Activated CD8-positive, alpha-beta T cell treated with anti-CD3 and anti-CD28 coated beads for 36 hours (primary cell): ENCODE data around the gene RHNO1. TPM values are rescaled to one million over a fixed set of nuclear protein-coding genes. Genes with fewer than 3 reads are reported as not detected.
A peak's percentile ranks its signal among the peaks of the same experiment; 100 is the strongest.

ENCODE experiments used
- ATAC-seq: fragments of 200-7000 bp; cut with Tn5 transposase; one replicate; pipeline ENCODE4 v1.10.0; 2021; ENCODE audit warnings: mild to moderate bottlenecking, moderate library complexity
- CTCF ChIA-PET: fragments of 350-600 bp; sonication (Branson Sonifier 250); formaldehyde crosslinking; loops from one replicate; lab custom pipeline; 2021; ENCODE audit warnings: antibody characterized with exemption; lab: Charles Lee
- POLR2A ChIA-PET: fragments of 350-600 bp; sonication (Branson Sonifier 250); formaldehyde crosslinking; loops from one replicate; lab custom pipeline; 2021; ENCODE audit warnings: antibody characterized with exemption; lab: Charles Lee
- DNase-seq: peaks from one replicate; pipeline ENCODE4 v3.0.0-alpha.2; 2020
- H3K27ac Mint-ChIP-seq: one replicate; pipeline ENCODE4 v1.8.0; 2021; ENCODE audit warnings: mild to moderate bottlenecking, mixed read lengths
- H3K27me3 Mint-ChIP-seq: one replicate; pipeline ENCODE4 v1.8.0; 2021; ENCODE audit warnings: mixed read lengths
- H3K36me3 Mint-ChIP-seq: one replicate; pipeline ENCODE4 v1.8.0; 2021; ENCODE audit warnings: low read depth, mixed read lengths
- H3K4me1 Mint-ChIP-seq: one replicate; pipeline ENCODE4 v1.8.0; 2021; ENCODE audit warnings: low read depth, mixed read lengths
- H3K4me3 Mint-ChIP-seq: one replicate; pipeline ENCODE4 v1.8.0; 2021; ENCODE audit warnings: mild to moderate bottlenecking, moderate library complexity, mixed read lengths
- H3K9me3 Mint-ChIP-seq: one replicate; pipeline ENCODE4 v1.8.0; 2021; ENCODE audit warnings: mixed read lengths
- intact Hi-C: fragments of 100-400 bp; cut with micrococcal nuclease; formaldehyde crosslinking; loops from one replicate; pipeline ENCODE4 v1.10.0; 2022
- total RNA-seq, 2 experiments: library from RNA; stranded (reverse); gene quantifications; one replicate each; pipeline ENCODE4 v1.2.3, GENCODE V29; 2021
- TF ChIP-seq, protein P1 (sequence below): fragments of 200-600 bp; IDR thresholded peaks from one replicate; pipeline ENCODE4 v1.8.0; 2022; ENCODE audit warnings: antibody characterized with exemption, mild to moderate bottlenecking

The RHNO1 gene
- total RNA-seq, 2 experiments from 2014 or later: 56.9 to 62.9 TPM

- H3K4me1 Mint-ChIP-seq: no peaks in the 10 kb centered on the region
- no peak within 1 kb of the TSS for H3K4me3 Mint-ChIP-seq
- H3K27ac Mint-ChIP-seq: peak within 1 kb of the TSS; percentile 1
- ChIA-PET POLR2A (interaction anchor here (0.7 to 1.7 kb wide), 4 partner anchors 9 to 24 kb away, joined by 3 to 4 read pairs (median 3); no protein-coding TSS in a partner anchor), CTCF (interaction anchor here (0.8 to 2.2 kb wide), 3 partner anchors 11 to 87 kb away, joined by 3 to 8 read pairs (median 6); no protein-coding TSS in a partner anchor)
- DNase-seq (no peak), ATAC-seq (no peak)
- TF ChIP-seq, protein P1, sequence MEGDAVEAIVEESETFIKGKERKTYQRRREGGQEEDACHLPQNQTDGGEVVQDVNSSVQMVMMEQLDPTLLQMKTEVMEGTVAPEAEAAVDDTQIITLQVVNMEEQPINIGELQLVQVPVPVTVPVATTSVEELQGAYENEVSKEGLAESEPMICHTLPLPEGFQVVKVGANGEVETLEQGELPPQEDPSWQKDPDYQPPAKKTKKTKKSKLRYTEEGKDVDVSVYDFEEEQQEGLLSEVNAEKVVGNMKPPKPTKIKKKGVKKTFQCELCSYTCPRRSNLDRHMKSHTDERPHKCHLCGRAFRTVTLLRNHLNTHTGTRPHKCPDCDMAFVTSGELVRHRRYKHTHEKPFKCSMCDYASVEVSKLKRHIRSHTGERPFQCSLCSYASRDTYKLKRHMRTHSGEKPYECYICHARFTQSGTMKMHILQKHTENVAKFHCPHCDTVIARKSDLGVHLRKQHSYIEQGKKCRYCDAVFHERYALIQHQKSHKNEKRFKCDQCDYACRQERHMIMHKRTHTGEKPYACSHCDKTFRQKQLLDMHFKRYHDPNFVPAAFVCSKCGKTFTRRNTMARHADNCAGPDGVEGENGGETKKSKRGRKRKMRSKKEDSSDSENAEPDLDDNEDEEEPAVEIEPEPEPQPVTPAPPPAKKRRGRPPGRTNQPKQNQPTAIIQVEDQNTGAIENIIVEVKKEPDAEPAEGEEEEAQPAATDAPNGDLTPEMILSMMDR: no peak
- no peaks in the 10 kb centered on the region for H3K9me3 Mint-ChIP-seq
- intact Hi-C loops: loop anchor here (10.0 kb wide), 1 partner anchor 188 kb away; no protein-coding TSS in a partner anchor
- H3K27me3 Mint-ChIP-seq: no peaks in the 10 kb centered on the region
- H3K36me3 Mint-ChIP-seq: peaks cover 24% of the 10 kb centered on the region
These were observed 20.0 kb upstream of the RHNO1 start, which contains the start of gene TEX52 for GRCh38 chr12:2857021-2857431. Gene TEX52, minus strand, starts transcription at chr12:2857039. Its CDS starts 13 bp downstream, at chr12:2857026.

GRCh38 chr12:2857576-2857975 is 19.4 kb upstream of the RHNO1 start:
- H3K36me3 Mint-ChIP-seq: peaks cover 26% of the 10 kb centered on the region
- no peaks in the 10 kb centered on the region for H3K4me1 Mint-ChIP-seq
- ATAC-seq: no peak
- no peak for DNase-seq
- TF ChIP-seq, protein P1: no peak
- no peaks in the 10 kb centered on the region for H3K27me3 Mint-ChIP-seq
- no peak overlapping the region for H3K27ac Mint-ChIP-seq
- ChIA-PET CTCF (interaction anchor here (2.2 kb wide), 2 partner anchors 12 to 87 kb away, joined by 6 to 8 read pairs; no protein-coding TSS in a partner anchor), POLR2A (interaction anchor here (1.0 to 3.3 kb wide), 5 partner anchors 9 to 24 kb away, joined by 3 to 10 read pairs (median 3); partner anchors contain the start of genes FOXM1 and RHNO1)
- intact Hi-C loops: loop anchor here (10.0 kb wide), 1 partner anchor 187 kb away; no protein-coding TSS in a partner anchor
- no peaks in the 10 kb centered on the region for H3K9me3 Mint-ChIP-seq
- no peak overlapping the region for H3K4me3 Mint-ChIP-seq

- Mint-ChIP-seq H3K9me3 (no peaks in the 10 kb centered on the region), H3K4me1 (no peaks in the 10 kb centered on the region), H3K36me3 (peaks cover 32% of the 10 kb centered on the region), H3K4me3 (no peak overlapping the region), H3K27ac (no peak overlapping the region), H3K27me3 (no peaks in the 10 kb centered on the region)
- ATAC-seq (no peak), DNase-seq (no peak)
- TF ChIP-seq, protein P1: no peak
- POLR2A ChIA-PET: interaction anchor here (0.8 to 3.3 kb wide), 6 partner anchors 9 to 37 kb away, joined by 3 to 10 read pairs (median 4); partner anchors contain the start of genes FOXM1 and RHNO1
- CTCF ChIA-PET: interaction anchor here (2.2 kb wide), 1 partner anchor 12 kb away, joined by 6 read pairs; no protein-coding TSS in a partner anchor
- intact Hi-C loops: loop anchor here (10.0 kb wide), 1 partner anchor 186 kb away; no protein-coding TSS in a partner anchor
These were observed 18.7 kb upstream of the RHNO1 start for GRCh38 chr12:2858334-2858733.

- H3K4me1 Mint-ChIP-seq: no peaks in the 10 kb centered on the region
- no peaks in the 10 kb centered on the region for H3K27me3 Mint-ChIP-seq
- CTCF ChIA-PET: no interaction called here
- TF ChIP-seq, protein P1: no peak
- H3K4me3 Mint-ChIP-seq: no peak overlapping the region
- DNase-seq (no peak), ATAC-seq (no peak)
- H3K9me3 Mint-ChIP-seq: no peaks in the 10 kb centered on the region
- peaks cover 34% of the 10 kb centered on the region for H3K36me3 Mint-ChIP-seq
- intact Hi-C loops: loop anchor here (10.0 kb wide), 1 partner anchor 186 kb away; no protein-coding TSS in a partner anchor
- POLR2A ChIA-PET: interaction anchor here (1.0 to 3.3 kb wide), 3 partner anchors 9 to 19 kb away, joined by 4 to 10 read pairs (median 5); partner anchors contain the start of genes FOXM1 and RHNO1
- no peak overlapping the region for H3K27ac Mint-ChIP-seq
These were observed 18.0 kb upstream of the RHNO1 start for GRCh38 chr12:2858944-2859421.

GRCh38 chr12:2860170-2860569 is 16.9 kb upstream of the RHNO1 start:
- TF ChIP-seq, protein P1: no peak
- CTCF ChIA-PET: interaction anchor here (0.7 kb wide), 1 partner anchor 15 kb away, joined by 3 read pairs; no protein-coding TSS in a partner anchor
- POLR2A ChIA-PET: interaction anchor here (3.3 kb wide), 1 partner anchor 17 kb away, joined by 10 read pairs; the partner anchor contains the start of genes FOXM1 and RHNO1
- Mint-ChIP-seq H3K36me3 (peaks cover 43% of the 10 kb centered on the region), H3K27ac (no peak overlapping the region), H3K4me3 (no peak overlapping the region), H3K4me1 (no peaks in the 10 kb centered on the region), H3K27me3 (no peaks in the 10 kb centered on the region), H3K9me3 (no peaks in the 10 kb centered on the region)
- ATAC-seq (no peak), DNase-seq (no peak)
- intact Hi-C loops: no loop called here
